Left lung (tissue), 14 donors: ENCODE data around the gene LDB2. TPM values are rescaled to one million over a fixed set of nuclear protein-coding genes. Genes with fewer than 3 reads are reported as not detected.

Experiments used
- ATAC-seq: fragments of 200-7000 bp; cut with Tn5 transposase; one replicate; pipeline ENCODE4 v1.9.1; 2020; ENCODE audit warnings: moderate library complexity
- DNase-seq, 4 donors: peaks; one replicate each; pipeline ENCODE4 v3.0.0-alpha.2; 2013 to 2020
- H3K27ac ChIP-seq, 2 donors: fragments of 200-600 bp; sonication (generic) in 1 of 2; one replicate each; pipeline versions ENCODE4 v1.5.0 to v1.8.0; 2020 to 2021
- H3K27me3 ChIP-seq, 2 donors: fragments of 200-600 bp; sonication (generic) in 1 of 2; one replicate each; pipeline versions ENCODE4 v1.5.0 to v1.8.0; 2020 to 2021
- H3K36me3 ChIP-seq, 2 donors: fragments of 200-600 bp; sonication (generic) in 1 of 2; one replicate each; pipeline versions ENCODE4 v1.5.0 to v1.8.0; 2020 to 2021
- H3K4me1 ChIP-seq, 2 donors: fragments of 200-600 bp; one replicate each; pipeline ENCODE4 v1.8.0; 2021
- H3K4me3 ChIP-seq, 2 donors: fragments of 200-600 bp; sonication (generic) in 1 of 2; one replicate each; pipeline versions ENCODE4 v1.5.0 to v1.8.0; 2020 to 2021; ENCODE audit warnings: mild to moderate bottlenecking in 1 of 2
- H3K9me3 ChIP-seq, 2 donors: fragments of 200-600 bp; sonication (generic) in 1 of 2; one replicate each; pipeline versions ENCODE4 v1.5.0 to v1.8.0; 2020 to 2021
- CTCF ChIP-seq, 2 donors: fragments of 200-600 bp; sonication (generic) in 1 of 2; IDR thresholded peaks; one replicate each; pipeline versions ENCODE4 v1.5.0 to v1.8.0; 2021; ENCODE audit warnings: antibody characterized with exemption in 2 of 2
- intact Hi-C, 2 donors: fragments of 100-400 bp; cut with DNase I; formaldehyde crosslinking; loops; one replicate each; pipeline versions ENCODE4 v1.11.2 to v1.14.2; 2022
- long read RNA-seq, 12 donors: library from polyadenylated mRNA in 2 of 12; unstranded in 2 of 12; transcript quantifications; one replicate each; pipeline ENCODE4 v2.0.0 and lab custom pipeline, GENCODE V29; 2019 to 2026
- polyA plus RNA-seq, 6 donors: library from polyadenylated mRNA; unstranded; fragments of 120-200 nt; gene quantifications; one replicate each; pipeline ENCODE4 v1.2.1, GENCODE V29; 2013; ENCODE audit not compliant: insufficient read length in 6 of 6
- total RNA-seq, 2 donors: library from RNA; stranded (reverse); fragmentation: NEBNext Ultra II Directional; extraction: Animal tissue kit (Norgen Biotek cat#: 25700); gene quantifications; one replicate each; pipeline ENCODE4 v1.2.1, GENCODE V29; 2021
- donor health status: DM: no; HTN: yes; CAD: no.
- donor health status: DM: no; HTN: no; CAD: no.

LDB2 gene
- total RNA-seq (10 to 100 TPM; 37.7 to 74.0 TPM), polyA plus RNA-seq (10 to 100 TPM; 76.0 to 97.0 (median 83.1) TPM)
- long read RNA-seq, donor 1, partial matches to known transcripts: 16 of 24 reads
- long read RNA-seq, donor 1, other reads (novel, unspliced or antisense): 0 of 24 reads
- long read RNA-seq, donor 2, transcript LDB2-201 (8 exons, 2,548 nt): major isoform, 5 of 10 reads
- long read RNA-seq, donor 2, partial matches to known transcripts: 5 of 10 reads
- long read RNA-seq, donor 2, other reads (novel, unspliced or antisense): 0 of 10 reads
- long read RNA-seq, donor 3, transcript LDB2-201 (8 exons, 2,548 nt): major isoform, 5 of 13 reads
- long read RNA-seq, donor 3, partial matches to known transcripts: 0 of 13 reads
- long read RNA-seq, donor 3, other reads (novel, unspliced or antisense): 0 of 13 reads
- long read RNA-seq, donor 4, partial matches to known transcripts: 5 of 11 reads
- long read RNA-seq, donor 4, other reads (novel, unspliced or antisense): 5 of 11 reads
- long read RNA-seq, donor 5, partial matches to known transcripts: 0 of 7 reads
- long read RNA-seq, donor 5, other reads (novel, unspliced or antisense): 0 of 7 reads
- long read RNA-seq, donor 6, partial matches to known transcripts: 14 of 18 reads
- long read RNA-seq, donor 6, other reads (novel, unspliced or antisense): 0 of 18 reads
- long read RNA-seq, donor 7, partial matches to known transcripts: 0 of 8 reads
- long read RNA-seq, donor 7, other reads (novel, unspliced or antisense): 0 of 8 reads
- long read RNA-seq, donor 8, partial matches to known transcripts: 0 of 6 reads
- long read RNA-seq, donor 8, other reads (novel, unspliced or antisense): 0 of 6 reads
- long read RNA-seq, donor 9: 0 reads
- long read RNA-seq, donor 10, partial matches to known transcripts: 3 of 9 reads
- long read RNA-seq, donor 10, other reads (novel, unspliced or antisense): 5 of 9 reads
- long read RNA-seq, donor 11, transcript LDB2-201 (8 exons, 2,548 nt): major isoform, 5 of 7 reads
- long read RNA-seq, donor 11, partial matches to known transcripts: 0 of 7 reads
- long read RNA-seq, donor 11, other reads (novel, unspliced or antisense): 0 of 7 reads
- long read RNA-seq, donor 12, partial matches to known transcripts: 0 of 3 reads
- long read RNA-seq, donor 12, other reads (novel, unspliced or antisense): 0 of 3 reads

- Histone ChIP-seq H3K36me3 (no peaks in the 10 kb centered on the region), H3K4me1 (no peaks in the 10 kb centered on the region), H3K27ac (peak within 1 kb of the TSS; percentile 65 to 68), H3K27me3 (peaks cover 0 to 27% of the 10 kb centered on the region in 2 donors), H3K9me3 (no peaks in the 10 kb centered on the region), H3K4me3 (peak within 1 kb of the TSS; percentile 35 to 37)
- DNase-seq (peak in 3 of 4 donors; percentile 61 to 93 (median 70)), ATAC-seq (peak; percentile 82)
- no peak for TF ChIP-seq CTCF (IDR thresholded peaks at IDR 0.05)
- intact Hi-C loops: no loop called here
Observed at GRCh38 chr4:16897991-16898827, at the start of gene LDB2. TSS of gene LDB2 (minus strand) at chr4:16898645.

DNA sequence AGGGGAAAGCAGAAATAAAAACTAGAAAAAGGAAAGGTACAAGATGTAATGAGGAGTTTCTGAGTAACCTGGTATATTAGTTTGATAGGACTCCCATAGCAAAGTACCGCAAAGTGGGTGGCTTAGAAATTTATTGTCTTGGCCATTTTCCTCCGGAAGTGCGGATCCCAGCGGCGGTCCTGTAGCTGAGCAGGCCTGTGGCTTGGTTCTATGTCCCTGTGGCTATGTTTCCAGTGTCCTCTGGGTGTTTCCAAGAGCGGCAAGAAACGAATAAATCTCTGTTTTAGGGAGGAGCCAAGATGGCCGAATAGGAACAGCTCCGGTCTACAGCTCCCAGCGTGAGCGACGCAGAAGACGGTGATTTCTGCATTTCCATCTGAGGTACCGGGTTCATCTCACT is 44.0 kb upstream of the LDB2 start:
- TF ChIP-seq CTCF (IDR thresholded peaks at IDR 0.05): no peak
- H3K27me3 ChIP-seq: no peaks in the 10 kb centered on the region
- H3K4me3 ChIP-seq: no peak overlapping the region
- no peaks in the 10 kb centered on the region for H3K36me3 ChIP-seq
- intact Hi-C loops: no loop called here
- no peak for ATAC-seq
- no peaks in the 10 kb centered on the region for H3K4me1 ChIP-seq
- no peaks in the 10 kb centered on the region for H3K9me3 ChIP-seq
- no peak for DNase-seq
- no peak overlapping the region for H3K27ac ChIP-seq

DNA sequence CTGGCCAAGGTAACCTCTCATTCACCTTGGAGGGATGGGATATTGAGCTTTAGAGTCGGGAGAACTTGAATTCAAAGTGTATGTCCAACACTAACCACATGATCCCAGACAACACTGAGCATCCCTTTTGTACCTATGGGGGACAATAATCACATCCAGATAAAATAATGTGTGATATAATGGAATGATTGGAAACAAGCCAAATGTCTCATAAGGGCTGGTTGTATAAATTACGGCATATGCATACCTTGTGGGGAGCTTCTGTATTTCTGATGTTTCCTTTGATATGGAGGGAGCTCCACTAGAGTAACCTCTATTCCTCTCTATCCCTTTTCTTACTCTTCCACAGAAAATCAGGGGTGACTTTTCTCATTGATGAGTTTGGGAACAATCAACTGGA is 40.7 kb upstream of the LDB2 start:
- no peak for TF ChIP-seq CTCF (IDR thresholded peaks at IDR 0.05)
- Histone ChIP-seq H3K27me3 (no peaks in the 10 kb centered on the region), H3K9me3 (no peaks in the 10 kb centered on the region), H3K36me3 (no peaks in the 10 kb centered on the region), H3K4me3 (no peak overlapping the region), H3K27ac (no peak overlapping the region), H3K4me1 (no peaks in the 10 kb centered on the region)
- ATAC-seq (no peak), DNase-seq (no peak)
- intact Hi-C loops: no loop called here

GRCh38 chr4:16938512-16939040 is 40.1 kb upstream of the LDB2 start:
- H3K27ac ChIP-seq: no peak overlapping the region
- H3K27me3 ChIP-seq: no peaks in the 10 kb centered on the region
- ATAC-seq: no peak
- H3K9me3 ChIP-seq: no peaks in the 10 kb centered on the region
- no peak for DNase-seq
- H3K36me3 ChIP-seq: no peaks in the 10 kb centered on the region
- H3K4me1 ChIP-seq: no peaks in the 10 kb centered on the region
- TF ChIP-seq CTCF (IDR thresholded peaks at IDR 0.05): no peak
- no peak overlapping the region for H3K4me3 ChIP-seq
- intact Hi-C loops: no loop called here
